NCI-H82 (cell line): Measurements from ENCODE around the gene MFNG.
"Not testable (repeated sequence)": the region's sequence is repeated elsewhere in the genome, so short reads cannot be mapped to it uniquely, and the experiment has no call there.

Source experiments
- DNase-seq: peaks from one replicate; lab custom pipeline; 2025; lab: John Stamatoyannopoulos, UW

The MFNG gene

GRCh38 chr22:37486224-37486845, at the start of gene MFNG:
TSS of gene MFNG (minus strand) at chr22:37486384. CDS start at chr22:37486177, 207 bp downstream.
- DNase-seq: peak; percentile 66

GRCh38 chr22:37535159-37535558, 49.0 kb upstream of the MFNG start:
- DNase-seq: no peak

- peak; percentile 22 for DNase-seq
These were observed 48.3 kb upstream of the MFNG start for GRCh38 chr22:37534445-37534844.

- DNase-seq: peak; percentile 39
These were observed 47.8 kb upstream of the MFNG start for GRCh38 chr22:37533995-37534394.

DNA sequence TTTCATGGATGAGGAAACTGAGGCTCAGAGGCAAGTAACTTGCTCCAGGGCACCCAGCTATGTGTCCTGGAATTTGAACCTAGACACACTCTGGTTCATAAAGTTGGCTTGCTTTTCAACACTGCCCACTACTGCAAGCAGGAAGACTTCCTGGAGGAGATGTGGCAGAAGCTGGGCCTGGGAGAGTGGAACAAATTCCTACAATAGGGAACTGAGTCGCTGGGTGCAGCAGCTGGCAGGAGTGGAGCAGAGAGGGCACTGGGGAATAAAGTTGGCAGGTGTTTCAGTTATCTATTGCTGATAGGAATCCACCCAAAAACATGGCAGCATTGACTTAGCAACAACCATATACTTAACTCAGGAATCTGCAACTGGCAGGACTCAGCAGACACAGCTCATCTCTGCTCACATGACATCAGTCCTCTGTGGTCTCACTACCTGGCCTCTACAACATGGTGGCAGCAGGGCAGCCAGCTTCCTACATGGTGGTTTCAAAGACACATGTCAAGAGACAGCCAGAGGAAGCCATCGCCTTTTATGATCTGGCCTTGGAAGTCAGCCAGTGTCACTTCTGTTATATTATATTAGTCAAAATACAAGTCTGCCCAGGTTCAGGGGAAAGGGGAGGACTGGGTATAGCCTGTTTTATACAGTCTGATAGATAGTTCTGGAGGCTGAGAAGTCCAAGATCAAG, 43.6 kb upstream of the MFNG start:
- no peak for DNase-seq

GRCh38 chr22:37527952-37528351, 41.8 kb upstream of the MFNG start:
- DNase-seq: not testable (repeated sequence)

DNA sequence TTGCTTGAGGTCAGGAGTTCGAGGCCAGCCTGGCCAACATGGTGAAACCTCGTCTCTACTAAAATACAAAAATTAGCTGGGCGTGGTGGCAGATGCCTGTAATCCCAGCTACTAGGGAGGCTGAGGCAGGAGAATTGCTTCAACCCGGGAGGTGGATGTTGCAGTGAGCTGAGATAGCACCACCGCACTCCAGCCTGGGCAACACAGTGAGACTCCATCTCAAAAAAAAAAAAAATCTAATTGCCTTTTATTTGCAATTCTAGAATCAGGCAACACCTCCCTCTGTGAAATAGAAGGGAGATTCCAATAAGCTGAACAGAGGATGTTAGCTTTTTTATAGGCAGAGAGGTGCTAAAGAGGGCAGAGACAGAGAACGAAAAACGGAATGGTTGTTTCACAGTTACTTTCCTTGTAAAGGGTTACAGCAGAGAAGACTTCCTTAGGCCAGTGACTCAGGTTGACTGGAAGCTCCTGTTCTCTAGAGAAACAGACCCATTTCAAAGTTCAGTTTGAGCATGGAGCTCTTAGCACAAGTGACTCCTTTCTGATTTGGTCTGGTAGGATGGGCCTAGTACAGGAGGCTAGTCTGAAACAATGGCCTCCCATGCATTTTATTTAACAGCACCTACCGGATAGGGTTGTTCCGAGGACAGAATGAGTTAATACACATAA, 41.0 kb upstream of the MFNG start:
- DNase-seq: not testable (repeated sequence)

DNA sequence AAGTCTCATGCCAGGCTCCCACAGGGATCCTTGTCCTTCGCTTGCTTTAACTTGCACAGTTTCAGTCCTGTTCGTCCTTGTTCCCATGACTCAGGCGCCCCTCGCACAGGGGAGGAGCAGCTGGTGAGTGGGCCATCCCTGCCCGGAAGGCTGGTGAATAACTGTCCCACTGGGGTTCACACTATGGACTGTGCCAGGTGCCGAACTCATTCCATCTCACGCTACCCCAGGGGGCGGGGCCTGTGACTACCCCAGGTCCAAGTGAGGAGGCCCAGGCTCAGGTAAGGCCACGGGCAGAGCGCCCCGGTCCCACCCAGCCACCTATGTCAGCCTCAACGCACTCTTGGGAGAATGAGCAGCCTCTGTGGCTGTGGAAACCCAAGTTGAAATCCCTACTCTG, 40.2 kb upstream of the MFNG start:
- DNase-seq: no peak

GRCh38 chr22:37525746-37526350, 39.7 kb upstream of the MFNG start:
- DNase-seq: no peak

- no peak for DNase-seq
These were observed 39.0 kb upstream of the MFNG start for GRCh38 chr22:37525073-37525745.

GRCh38 chr22:37522482-37522881, 36.3 kb upstream of the MFNG start:
- DNase-seq: no peak

DNA sequence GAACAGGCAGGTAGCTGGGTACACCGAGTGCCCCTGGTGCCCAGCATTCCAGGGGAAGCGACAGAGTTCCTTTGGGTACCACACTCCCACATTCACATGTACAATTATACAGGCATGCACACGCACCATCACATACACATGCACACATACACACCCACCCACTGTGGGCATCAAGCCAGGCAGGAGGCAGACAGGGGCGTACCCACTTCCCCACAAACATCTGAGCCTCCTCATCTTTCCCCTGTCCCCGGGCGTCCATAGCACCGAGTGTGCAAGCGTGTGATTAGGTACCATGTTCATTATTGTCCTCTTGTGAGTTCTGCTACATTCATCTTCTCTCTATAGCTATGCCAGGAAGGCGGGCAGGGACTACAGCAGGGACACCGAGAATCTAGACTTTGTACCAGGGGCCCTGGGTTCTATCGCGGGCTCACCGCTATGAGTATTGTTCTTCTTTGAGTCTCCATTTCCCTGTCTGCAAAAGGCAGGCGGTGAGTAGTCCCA, 35.1 kb upstream of the MFNG start:
- DNase-seq: no peak

- DNase-seq: no peak
These were observed 34.6 kb upstream of the MFNG start for GRCh38 chr22:37520776-37521191.

- DNase-seq: no peak
These were observed 33.3 kb upstream of the MFNG start, which contains the start of gene CARD10 for GRCh38 chr22:37519268-37520195. TSS of gene CARD10 (minus strand) at chr22:37519415. CDS start at chr22:37519200, 215 bp downstream.

GRCh38 chr22:37518509-37519267, 32.5 kb upstream of the MFNG start:
- DNase-seq: no peak

- DNase-seq: no peak
These were observed 31.8 kb upstream of the MFNG start for GRCh38 chr22:37517826-37518450.

GRCh38 chr22:37516456-37516855, 30.3 kb upstream of the MFNG start:
- no peak for DNase-seq

DNA sequence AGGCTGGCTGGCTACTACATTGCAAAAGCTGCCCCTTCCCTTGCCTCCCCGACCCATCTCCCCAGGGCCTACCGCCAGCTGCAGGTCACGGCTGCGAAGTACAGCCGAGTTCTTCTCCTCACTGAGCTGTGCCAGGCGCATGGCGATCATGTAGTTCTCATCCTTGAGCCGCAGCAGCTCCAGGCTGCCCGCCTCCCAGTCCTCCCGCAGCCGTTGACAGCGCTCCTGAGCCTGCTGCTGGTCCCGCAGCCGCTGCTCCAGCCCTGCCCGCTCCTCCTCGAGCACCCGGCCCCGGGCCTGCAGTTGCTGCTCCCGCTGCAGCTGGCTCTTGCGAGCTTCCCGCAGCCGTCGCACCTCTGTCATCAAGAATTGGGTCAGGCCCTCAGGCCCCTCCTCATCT, 29.7 kb upstream of the MFNG start:
- no peak for DNase-seq

- peak; percentile 72 for DNase-seq
These were observed 28.4 kb upstream of the MFNG start for GRCh38 chr22:37514526-37515051.
